GM19193 (cell line): ENCODE measurements around the gene GPSM1.

ENCODE experiments used
- POLR2A ChIP-seq: IDR thresholded peaks from 4 replicates; pipeline ENCODE4 v1.6.1; 2011; ENCODE audit not compliant: insufficient read depth, insufficient read length; ENCODE audit errors: extremely low read depth

Gene GPSM1

DNA sequence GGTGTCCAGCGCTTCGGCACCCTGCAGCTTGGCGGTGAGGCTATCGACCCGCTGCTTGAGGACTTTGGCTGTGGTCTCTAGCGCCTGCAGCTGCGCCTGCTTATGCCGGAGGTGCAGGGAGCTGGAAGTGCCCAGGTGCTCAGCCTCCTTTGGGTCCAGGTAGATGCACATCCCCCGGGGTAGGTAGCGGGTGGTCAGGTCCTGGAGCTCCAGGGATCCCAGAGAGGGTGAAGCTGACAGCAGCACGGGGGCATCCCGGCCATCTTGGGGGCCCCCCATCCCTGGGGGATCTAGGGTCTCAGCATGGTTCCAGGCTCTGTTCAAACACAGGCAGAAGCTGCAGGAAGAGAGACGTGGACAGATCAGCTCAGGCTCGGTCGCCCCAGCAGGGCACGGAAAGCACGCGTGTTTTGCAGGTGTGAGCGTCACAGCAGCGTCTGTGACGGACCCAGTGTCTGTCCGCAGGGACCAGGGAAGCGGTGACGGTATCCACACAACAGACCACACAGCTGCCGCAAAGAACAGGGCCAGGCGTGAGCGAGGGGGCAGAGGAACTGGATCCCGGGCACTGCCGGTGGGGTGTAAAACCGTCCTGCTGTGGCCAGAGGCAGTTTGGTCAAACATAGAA lies 40.9 kb upstream of the GPSM1 start:
- no peak for TF ChIP-seq POLR2A

DNA sequence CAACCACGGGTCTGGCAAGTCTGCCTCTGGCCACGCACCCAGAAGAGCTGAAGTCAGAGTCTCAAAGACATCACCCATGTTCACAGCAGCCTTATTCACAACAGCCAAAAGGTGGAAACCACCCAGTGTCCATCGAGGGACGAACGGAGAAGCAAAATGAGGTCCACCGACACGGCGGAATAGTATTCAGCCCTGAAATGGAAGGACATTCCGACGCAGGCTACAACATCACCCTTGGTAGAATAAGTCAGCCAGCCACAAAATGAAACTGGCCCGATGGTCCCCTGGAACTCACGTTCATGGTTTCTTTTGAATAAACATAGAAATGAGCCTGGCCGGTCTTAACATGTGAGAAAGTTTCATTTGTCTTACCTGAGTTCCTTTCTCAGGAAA lies 40.4 kb upstream of the GPSM1 start:
- no peak for TF ChIP-seq POLR2A

DNA sequence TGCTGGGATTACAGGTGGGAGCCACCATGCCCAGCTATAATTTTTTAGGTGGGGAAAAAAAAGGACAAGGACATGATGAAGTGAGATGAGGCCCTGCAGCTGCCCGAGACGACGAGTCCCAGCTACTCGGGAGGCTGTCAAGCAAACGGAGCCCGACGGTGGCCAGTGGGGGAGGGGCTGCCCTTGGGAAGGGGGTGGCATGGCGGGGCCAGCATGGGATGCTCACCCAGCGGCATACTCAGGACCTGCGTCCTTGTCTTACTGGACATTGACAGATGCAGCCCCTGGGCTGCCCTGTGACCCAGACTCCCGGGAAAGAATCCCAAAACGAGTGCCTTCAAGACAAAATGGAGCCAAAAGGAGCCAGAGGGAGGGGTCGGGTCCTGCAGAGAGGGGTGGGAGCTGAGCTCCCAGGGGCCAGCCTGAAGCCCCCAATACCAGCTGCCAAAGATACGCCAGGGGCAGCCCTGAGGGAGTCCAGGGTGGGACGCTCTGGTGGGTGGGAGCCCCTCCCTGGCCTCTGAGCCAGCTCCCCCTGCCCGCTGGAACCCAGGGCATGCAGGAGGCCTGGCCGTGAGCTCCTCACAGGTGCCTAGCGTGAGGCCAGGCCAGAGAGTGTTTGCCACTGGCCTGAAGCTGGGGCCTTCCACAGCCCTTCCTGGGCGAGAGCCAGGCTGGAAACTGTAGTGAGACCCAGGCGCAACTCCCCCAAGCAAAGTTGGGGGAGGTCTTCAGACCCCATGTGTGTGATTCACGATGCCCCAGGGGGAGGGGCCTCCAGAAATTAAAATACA lies 39.2 kb upstream of the GPSM1 start:
- TF ChIP-seq POLR2A = no peak

DNA sequence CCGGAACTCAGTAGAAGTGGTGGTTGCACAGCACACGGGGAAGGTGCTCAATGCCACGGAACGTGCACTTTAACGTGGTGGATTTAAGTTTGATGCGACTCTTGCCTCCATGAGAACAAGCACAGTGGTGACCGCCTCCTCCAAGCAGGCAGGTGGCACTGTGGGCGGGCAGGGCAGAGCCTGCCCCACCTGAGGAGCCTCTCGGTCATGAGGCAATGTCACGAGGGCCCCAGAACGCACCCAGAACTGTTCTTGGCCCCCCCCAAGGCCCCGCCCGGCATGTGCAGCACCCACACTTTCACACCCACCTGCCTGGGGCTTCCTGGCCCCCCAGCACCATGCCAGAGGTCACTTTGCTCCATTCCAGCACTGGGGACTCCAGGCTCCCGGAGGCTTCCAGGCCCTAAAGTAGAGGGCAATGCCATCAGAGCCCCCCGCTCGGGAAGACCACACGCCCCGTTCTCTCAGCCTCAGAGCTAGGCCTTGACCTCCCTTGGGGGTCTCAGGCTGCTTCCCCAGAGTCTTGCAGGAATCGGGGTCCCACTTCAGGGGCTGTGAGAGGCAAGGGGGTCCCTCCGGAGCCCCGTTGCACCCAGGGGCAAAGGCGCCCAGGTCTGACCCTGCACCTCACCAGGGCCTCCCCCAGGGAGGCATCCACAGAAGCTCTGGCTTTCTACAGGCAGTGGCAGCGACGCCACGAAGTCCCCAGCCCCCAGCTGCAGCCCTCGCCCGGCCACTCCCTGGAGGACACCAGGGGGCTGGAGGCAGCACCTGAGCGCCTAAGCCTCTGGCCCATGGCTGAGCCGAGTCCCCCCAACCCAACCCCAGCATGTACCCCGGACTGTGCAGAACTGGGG lies 37.5 kb upstream of the GPSM1 start:
- no peak for TF ChIP-seq POLR2A

DNA sequence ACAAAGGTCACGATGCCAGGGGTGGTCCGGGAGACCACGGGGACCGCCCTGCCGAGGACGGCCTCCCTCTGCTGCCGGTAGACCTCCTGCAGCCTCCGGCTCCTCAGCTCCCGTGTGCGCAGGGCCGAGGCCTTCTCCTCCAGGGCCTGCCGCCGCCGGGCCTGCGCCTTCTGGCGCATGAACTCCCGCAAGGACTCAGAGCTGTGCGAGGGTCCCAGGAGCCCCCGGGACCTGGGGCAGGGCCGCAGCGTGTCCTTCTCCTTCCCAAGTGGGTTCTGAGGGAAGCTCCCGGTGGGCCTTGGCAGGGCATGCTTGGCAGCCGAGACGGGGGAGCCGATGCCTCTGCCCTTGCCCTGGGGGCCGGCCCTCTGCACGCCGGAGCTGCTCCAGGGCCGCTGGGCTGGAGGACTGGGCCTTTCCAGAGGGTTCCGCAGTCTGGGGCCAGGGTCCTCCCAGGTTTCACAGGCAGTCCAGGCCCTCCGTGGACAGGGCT lies 36.8 kb upstream of the GPSM1 start:
- TF ChIP-seq POLR2A = no peak

DNA sequence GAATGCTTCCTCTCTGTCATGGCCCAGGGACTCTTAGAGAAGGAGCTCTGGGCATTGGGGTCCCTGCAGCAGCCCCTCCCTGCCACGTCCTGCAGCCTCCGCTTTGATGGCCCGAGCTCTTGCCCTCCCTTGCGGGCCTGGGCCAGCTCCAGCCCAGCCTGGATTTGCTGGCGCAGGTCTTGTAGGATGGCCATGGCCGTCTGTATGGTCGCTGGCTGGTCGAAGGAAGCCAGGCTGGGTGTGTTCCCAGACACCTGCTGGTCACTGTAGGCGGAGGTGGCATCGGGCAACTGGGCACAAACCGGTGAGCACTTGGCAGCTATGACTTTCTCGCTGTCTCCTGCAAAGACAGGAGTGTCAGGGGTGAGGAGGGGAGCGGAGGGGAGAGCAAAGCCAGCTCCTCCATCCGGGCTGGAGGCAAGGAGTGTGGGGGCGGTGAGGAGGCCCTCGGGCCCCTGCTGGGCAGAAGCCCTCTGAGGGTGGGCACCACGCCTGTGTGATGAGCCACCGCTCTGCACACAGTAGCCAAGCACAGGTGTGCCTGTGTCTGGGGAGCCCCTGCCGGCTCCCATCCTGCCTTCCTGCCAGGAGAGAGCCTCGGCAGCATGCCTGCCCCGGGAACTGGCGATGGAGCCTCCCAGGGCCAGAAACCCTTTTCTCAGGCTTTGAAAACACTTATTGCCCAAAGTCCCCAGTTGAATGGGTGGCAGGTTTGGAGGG lies 35.9 kb upstream of the GPSM1 start:
- TF ChIP-seq POLR2A = no peak

DNA sequence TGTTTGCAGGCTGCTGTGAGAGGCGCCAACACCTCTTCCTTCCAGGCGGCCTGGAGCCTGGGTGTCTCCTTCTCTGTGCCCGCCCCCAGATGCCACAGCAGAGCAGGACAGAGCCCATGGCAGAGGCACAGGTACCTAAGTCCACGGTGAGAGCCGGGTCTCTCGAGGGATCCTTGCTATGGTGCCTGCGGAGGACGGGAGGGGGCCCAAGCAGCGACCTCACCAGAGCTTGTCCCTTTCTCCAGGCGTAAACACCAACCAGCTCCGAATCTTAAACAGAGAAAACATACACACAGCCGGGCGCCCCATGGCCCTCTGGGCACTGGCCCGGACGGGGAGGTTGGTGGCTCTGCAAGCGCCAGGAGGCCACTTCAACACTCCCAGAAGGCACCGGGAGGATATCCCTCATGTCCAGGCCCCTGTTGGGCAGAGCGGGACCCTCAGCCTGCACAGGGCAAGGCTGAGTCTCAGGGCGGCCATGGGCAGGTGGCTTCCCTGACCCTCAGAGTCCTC lies 35.3 kb upstream of the GPSM1 start:
- TF ChIP-seq POLR2A = no peak

DNA sequence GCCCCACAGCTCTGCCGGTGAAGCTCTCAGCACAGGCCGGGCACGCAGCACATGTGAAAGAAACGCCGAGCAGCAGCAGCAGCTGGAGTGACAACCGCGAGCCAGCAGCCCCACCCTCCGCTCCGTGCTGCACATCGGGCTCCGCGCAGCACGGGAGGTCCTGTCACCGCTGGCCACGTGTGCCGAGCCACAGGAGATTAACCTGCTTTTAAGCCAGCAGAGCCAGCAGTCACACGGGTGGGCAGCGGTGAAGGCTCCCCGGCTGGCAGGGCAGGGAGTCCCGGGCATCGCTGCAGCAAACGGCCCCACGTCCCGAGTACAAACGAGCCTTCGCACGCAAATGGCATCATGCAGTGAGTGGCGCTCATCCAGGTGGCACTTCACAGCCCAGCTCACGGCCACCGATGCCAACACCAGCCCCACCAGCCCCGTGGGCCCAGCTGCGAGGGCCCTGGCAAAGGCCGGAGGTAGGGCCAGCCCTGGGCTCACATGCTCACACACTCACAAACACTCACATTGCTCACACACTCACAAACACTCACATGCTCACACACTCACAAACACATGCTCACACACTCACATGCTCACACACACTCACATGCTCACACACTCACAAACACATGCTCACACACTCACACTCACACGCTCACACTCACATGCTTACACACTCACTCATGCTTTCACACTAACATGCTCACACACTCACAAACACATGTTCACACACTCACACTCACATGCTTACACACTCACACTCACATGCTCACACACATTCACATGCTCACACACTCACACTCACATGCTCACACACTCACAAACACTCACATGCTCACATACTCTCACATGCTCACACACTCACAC lies 34.5 kb upstream of the GPSM1 start:
- TF ChIP-seq POLR2A = no peak

DNA sequence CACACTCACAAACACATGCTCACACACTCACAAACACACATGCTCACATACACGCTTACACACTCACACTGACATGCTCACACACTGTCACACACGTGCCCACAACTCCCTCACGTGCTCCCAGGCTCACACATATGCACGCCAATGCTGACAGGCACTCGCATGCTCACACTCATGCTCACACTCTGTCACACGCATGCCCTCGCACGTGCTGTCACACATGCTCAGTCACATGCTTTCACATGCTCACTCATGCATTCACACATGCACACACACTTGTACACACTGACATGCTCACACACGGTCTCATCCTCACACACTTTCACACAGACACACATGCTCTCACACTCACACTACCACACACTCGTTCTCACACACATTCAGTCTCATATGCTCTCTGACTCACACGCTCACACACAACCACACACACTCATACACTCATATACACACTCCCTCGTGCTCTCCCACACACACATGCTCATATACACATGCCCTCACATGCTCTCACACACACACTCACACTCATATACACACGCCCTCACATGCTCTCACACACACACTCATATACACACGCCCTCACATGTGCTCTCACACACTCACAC lies 33.8 kb upstream of the GPSM1 start:
- TF ChIP-seq POLR2A = no peak

DNA sequence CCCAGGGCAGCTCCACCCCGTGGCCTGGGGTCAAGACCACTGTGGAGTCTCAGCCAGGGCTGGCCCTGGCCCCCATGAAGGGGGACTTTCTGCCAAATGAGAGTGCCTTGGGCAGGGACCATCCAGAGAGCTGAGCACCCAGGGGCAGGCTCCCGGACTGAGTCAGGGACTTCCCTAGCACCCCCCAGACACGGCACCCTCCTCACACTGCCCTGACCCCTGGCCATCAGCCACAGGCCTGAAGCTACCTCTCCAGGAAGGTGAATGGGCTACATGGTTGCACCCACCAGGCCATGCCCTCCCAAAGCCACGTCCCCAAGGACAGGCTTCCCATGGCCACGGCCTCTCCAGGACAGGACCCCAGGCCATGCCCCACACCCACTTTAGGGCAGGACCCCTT lies 32.9 kb upstream of the GPSM1 start:
- TF ChIP-seq POLR2A = no peak

DNA sequence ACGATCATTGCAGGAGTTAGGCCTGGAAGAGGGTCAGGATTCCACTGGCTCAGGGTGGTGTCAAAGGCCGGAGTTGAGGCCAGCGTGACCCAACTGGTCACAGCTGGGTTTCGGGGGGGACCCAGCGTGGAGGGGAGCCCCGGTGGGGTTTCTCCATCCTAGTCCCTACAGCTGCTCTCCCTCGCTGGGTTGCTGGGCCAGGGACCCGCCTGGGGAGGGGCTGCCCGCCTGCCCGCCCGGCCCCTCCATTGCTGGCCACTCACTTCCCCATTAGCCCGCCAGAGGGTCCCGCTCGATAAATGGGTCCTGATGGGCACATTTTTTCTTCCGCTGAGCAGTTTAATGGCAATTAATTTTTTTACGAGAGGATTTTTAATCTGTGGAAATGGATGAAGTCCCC lies 32.3 kb upstream of the GPSM1 start:
- TF ChIP-seq POLR2A = no peak

DNA sequence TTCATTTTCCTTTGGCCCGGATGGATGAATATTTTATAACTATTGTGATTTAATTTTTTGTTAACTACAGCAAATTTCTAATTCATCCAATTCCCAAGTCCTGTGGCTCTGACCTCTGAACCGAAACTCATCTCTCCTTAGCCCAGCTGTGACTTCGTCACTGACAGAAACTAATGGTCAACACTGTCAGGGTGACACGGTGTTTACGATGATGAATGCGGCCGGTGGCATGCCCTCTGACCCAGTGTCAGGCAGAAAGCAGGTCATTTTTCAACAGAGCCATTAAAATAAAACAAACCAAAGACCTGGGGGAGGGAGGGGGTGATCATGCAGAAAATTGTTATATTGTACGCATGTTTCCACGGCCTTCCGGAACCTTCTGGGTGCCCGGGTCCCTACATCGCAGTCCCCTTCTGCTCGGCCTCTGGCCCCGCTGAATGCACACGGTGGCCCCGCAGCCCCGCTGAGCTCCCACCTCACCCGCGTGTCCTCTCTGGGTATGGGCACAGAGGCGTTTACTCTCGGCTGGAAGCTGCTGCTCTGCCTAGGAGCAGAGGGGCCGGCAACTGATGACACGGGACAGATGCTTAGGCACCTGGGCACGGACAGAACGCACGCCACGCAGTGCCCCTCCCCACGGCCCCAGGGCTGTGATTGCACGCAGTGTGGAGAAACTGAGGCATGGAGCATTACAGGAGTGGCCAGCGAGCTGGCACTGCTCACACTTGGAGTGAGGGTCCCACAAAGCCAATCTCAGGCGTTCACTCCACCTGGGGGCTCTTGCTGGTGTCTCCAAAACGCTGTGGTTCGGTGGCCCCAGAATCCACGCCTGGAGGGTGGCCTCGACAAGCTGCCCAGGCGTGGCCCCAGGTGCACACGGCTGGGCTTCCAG lies 31.6 kb upstream of the GPSM1 start:
- no peak for TF ChIP-seq POLR2A
